GM19023 (cell line): Measurements from ENCODE around the gene HAX1.
A peak's percentile ranks its signal among the peaks of the same experiment; 100 is the strongest.
"Not testable (repeated sequence)": the region's sequence is repeated elsewhere in the genome, so short reads cannot be mapped to it uniquely, and the experiment has no call there.

ENCODE experiments used
- ATAC-seq: cut with Tn5 transposase; IDR thresholded peaks from one replicate; pipeline ENCODE4 v1.9.1; 2021; ENCODE audit warnings: mild to moderate bottlenecking, moderate library complexity; ENCODE audit not compliant: unreplicated experiment

HAX1 gene

GRCh38 chr1:154272217-154272998 lies at the start of gene HAX1:
Gene HAX1, plus strand, starts transcription at chr1:154272629. Its CDS starts 95 bp downstream, at chr1:154272724.
- ATAC-seq = peak; percentile 88

GRCh38 chr1:154222918-154223317 lies 49.5 kb upstream of the HAX1 start:
- no peak for ATAC-seq

- no peak for ATAC-seq
Observed at GRCh38 chr1:154223621-154224020, 48.8 kb upstream of the HAX1 start.

GRCh38 chr1:154225370-154225769 lies 47.1 kb upstream of the HAX1 start:
- no peak for ATAC-seq

GRCh38 chr1:154231112-154231511 lies 41.3 kb upstream of the HAX1 start:
- ATAC-seq = not testable (repeated sequence)

GRCh38 chr1:154233127-154233526 lies 39.3 kb upstream of the HAX1 start:
- not testable (repeated sequence) for ATAC-seq

- ATAC-seq = no peak
Observed at GRCh38 chr1:154236855-154237254, 35.6 kb upstream of the HAX1 start.

GRCh38 chr1:154237435-154237834 lies 35.0 kb upstream of the HAX1 start:
- no peak for ATAC-seq

GRCh38 chr1:154237880-154238506 lies 34.4 kb upstream of the HAX1 start:
- ATAC-seq = no peak

- no peak for ATAC-seq
Observed at GRCh38 chr1:154239491-154239890, 32.9 kb upstream of the HAX1 start.

- ATAC-seq = no peak
Observed at GRCh38 chr1:154240294-154240833, 32.1 kb upstream of the HAX1 start.

GRCh38 chr1:154241703-154242351 lies 30.6 kb upstream of the HAX1 start:
- no peak for ATAC-seq

GRCh38 chr1:154253671-154254070 lies 18.8 kb upstream of the HAX1 start:
- no peak for ATAC-seq

- no peak for ATAC-seq
Observed at GRCh38 chr1:154256686-154257085, 15.7 kb upstream of the HAX1 start.

GRCh38 chr1:154258784-154259183 lies 13.6 kb upstream of the HAX1 start:
- no peak for ATAC-seq

- ATAC-seq = no peak
Observed at GRCh38 chr1:154260127-154260526, 12.3 kb upstream of the HAX1 start.

GRCh38 chr1:154263465-154264332 lies 8.7 kb upstream of the HAX1 start:
- ATAC-seq = no peak

GRCh38 chr1:154264454-154264853 lies 8.0 kb upstream of the HAX1 start:
- no peak for ATAC-seq

- ATAC-seq = no peak
Observed at GRCh38 chr1:154265586-154265985, 6.8 kb upstream of the HAX1 start.

GRCh38 chr1:154270833-154271232 lies 1.6 kb upstream of the HAX1 start:
- no peak for ATAC-seq
